BLaER1 (cell line): ENCODE measurements around the gene DPP9.

ENCODE experiments used
- H3K27ac ChIP-seq: shearing (Covaris generic); formaldehyde crosslinking; 2 replicates; pipeline ENCODE4 v1.8.1; 2022
- H3K27me3 ChIP-seq: shearing (Covaris generic); formaldehyde crosslinking; 2 replicates; pipeline ENCODE4 v1.8.1; 2022
- H3K36me3 ChIP-seq: shearing (Covaris generic); formaldehyde crosslinking; 2 replicates; pipeline ENCODE4 v1.8.1; 2022
- H3K4me1 ChIP-seq: shearing (Covaris generic); formaldehyde crosslinking; 2 replicates; pipeline ENCODE4 v1.8.1; 2022
- H3K4me2 ChIP-seq: shearing (Covaris generic); formaldehyde crosslinking; 2 replicates; pipeline ENCODE4 v1.8.1; 2022
- H3K4me3 ChIP-seq: shearing (Covaris generic); formaldehyde crosslinking; 2 replicates; pipeline ENCODE4 v1.8.1; 2022
- H3K9ac ChIP-seq: shearing (Covaris generic); formaldehyde crosslinking; 2 replicates; pipeline ENCODE4 v1.8.1; 2022
- H3K9me3 ChIP-seq: shearing (Covaris generic); formaldehyde crosslinking; 2 replicates; pipeline ENCODE4 v1.8.1; 2022
- H4K20me1 ChIP-seq: shearing (Covaris generic); formaldehyde crosslinking; 2 replicates; pipeline ENCODE4 v1.8.1; 2022
- Cebpa-rat ChIP-seq: shearing (Covaris generic); IDR thresholded peaks from 2 replicates; pipeline ENCODE4 v1.8.1; 2022

DPP9 gene

DNA sequence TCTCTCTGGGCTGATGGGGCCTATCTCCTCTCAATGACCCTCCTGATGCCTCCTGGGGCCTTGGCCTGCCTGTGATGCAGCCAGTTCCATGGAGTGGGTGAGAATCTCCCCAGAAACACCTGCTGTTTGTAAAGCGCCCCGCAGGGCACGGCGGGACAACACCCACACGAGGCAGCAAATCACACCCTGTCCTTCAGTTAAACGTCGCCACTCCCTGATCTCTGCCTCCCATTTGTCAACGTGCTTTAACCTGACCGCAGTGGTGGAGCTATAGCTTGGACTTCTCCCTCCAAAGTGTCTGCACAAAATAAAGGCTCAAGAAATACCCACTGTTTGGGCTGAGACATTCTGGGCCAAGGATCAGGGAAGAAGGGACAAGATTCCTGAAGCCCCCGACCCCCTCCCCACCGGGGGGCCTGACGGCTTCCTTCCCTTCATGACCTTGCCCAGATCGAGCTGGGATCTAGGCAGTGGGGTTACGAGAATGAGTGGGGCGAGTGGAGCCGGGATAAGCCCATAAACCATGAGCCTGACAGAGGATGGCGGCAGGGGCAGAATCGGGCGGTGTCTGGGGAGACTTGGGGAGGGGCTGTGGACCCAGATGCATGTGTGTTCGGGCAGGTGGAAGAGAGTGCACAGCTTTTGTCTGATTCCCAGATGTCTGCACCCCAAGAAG lies 61.5 kb downstream of the DPP9 start:
- H3K9ac ChIP-seq: no peak overlapping the region
- no peaks in the 10 kb centered on the region for H3K27me3 ChIP-seq
- peaks cover 52% of the 10 kb centered on the region for H4K20me1 ChIP-seq
- peaks cover 89% of the 10 kb centered on the region for H3K36me3 ChIP-seq
- no peaks in the 10 kb centered on the region for H3K9me3 ChIP-seq
- H3K4me1 ChIP-seq: peaks cover 18% of the 10 kb centered on the region
- no peak overlapping the region for H3K4me3 ChIP-seq
- no peak overlapping the region for H3K27ac ChIP-seq
- no peak overlapping the region for H3K4me2 ChIP-seq
- TF ChIP-seq Cebpa-rat: no peak

DNA sequence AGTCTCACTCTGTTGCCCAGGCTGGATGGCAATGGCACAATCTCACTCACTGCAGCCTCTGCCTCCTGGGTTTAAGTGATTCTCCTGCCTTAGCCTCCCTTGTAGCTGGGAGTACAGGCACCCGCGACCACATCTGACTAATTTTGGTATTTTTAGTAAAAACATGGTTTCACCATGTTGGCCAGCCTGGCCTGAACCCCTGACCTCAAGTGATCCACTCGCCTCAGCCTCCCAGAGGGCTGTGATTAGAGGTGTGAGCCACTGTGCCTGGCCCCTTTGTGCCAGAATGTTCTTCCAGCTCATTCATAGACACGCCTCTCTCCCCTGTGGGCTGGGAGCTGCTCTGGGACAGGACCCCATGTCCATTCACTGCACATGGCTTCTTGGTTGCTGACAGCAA lies 62.6 kb downstream of the DPP9 start:
- Histone ChIP-seq H3K4me2 (peak overlapping the region; percentile 18), H3K36me3 (peaks cover 89% of the 10 kb centered on the region), H3K9me3 (no peaks in the 10 kb centered on the region), H4K20me1 (peaks cover 63% of the 10 kb centered on the region), H3K9ac (no peak overlapping the region), H3K27me3 (no peaks in the 10 kb centered on the region), H3K4me3 (no peak overlapping the region), H3K27ac (no peak overlapping the region), H3K4me1 (peaks cover 22% of the 10 kb centered on the region)
- TF ChIP-seq Cebpa-rat: no peak

DNA sequence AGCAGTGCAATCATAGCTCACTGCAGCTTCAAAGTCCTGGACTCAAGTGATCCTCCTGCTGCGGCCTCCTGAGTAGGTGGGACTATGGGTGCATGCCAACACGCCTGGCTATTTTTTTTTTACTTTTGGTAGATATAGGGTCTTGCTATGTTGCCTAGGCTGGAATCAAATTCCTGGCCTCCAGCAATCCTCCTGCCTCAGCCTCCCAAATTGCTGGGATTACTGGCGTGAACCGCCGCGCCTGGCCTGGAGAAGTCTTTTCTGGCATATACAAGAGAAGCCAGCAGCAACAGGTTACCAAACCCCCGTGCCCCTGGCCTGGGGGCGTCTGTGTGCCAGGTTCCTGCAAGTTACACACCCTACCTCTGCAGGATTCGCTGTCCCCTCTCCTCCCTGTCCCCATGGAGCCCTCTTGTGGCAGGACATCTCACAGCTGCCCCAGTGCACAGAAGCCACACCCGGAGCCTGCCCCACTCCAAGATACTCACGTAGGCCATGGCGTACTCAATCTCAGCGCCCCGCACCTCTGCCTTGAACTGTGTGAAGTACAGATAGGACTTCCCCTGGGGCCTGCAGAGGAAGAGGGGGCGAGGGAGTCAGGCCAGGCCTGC lies 63.4 kb downstream of the DPP9 start:
- no peak overlapping the region for H3K4me3 ChIP-seq
- peaks cover 91% of the 10 kb centered on the region for H3K36me3 ChIP-seq
- H3K27ac ChIP-seq: no peak overlapping the region
- H3K4me1 ChIP-seq: peaks cover 22% of the 10 kb centered on the region
- H3K9ac ChIP-seq: no peak overlapping the region
- H4K20me1 ChIP-seq: peaks cover 63% of the 10 kb centered on the region
- H3K4me2 ChIP-seq: peak overlapping the region; percentile 18
- no peak for TF ChIP-seq Cebpa-rat
- no peaks in the 10 kb centered on the region for H3K9me3 ChIP-seq
- no peaks in the 10 kb centered on the region for H3K27me3 ChIP-seq

DNA sequence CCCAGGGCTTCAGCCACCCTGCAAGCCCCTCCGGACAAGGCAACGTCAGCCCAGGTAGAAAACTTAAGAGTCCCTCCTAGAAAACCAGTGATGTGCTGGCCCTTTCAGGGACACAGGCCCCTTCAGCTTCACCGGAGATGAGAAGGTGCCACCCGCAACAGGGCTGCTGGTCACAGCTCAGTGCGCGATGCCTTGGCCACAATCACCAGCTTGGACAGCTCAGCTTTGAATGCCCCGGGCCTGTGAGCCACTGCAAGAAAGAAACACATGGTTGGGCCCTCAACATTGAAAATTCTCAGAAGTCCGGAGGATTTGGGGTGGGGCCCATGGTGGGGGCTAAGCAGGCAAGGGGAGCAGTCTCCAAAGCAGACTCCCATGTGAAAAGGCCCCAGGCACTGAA lies 65.8 kb downstream of the DPP9 start:
- Histone ChIP-seq H3K9me3 (no peaks in the 10 kb centered on the region), H3K27ac (no peak overlapping the region), H3K4me2 (no peak overlapping the region), H3K9ac (no peak overlapping the region; the same call in 1 of the 2 replicates), H3K4me3 (no peak overlapping the region), H3K27me3 (no peaks in the 10 kb centered on the region), H4K20me1 (peaks cover 69% of the 10 kb centered on the region), H3K4me1 (peaks cover 35% of the 10 kb centered on the region), H3K36me3 (peaks cover 95% of the 10 kb centered on the region)
- TF ChIP-seq Cebpa-rat: no peak

DNA sequence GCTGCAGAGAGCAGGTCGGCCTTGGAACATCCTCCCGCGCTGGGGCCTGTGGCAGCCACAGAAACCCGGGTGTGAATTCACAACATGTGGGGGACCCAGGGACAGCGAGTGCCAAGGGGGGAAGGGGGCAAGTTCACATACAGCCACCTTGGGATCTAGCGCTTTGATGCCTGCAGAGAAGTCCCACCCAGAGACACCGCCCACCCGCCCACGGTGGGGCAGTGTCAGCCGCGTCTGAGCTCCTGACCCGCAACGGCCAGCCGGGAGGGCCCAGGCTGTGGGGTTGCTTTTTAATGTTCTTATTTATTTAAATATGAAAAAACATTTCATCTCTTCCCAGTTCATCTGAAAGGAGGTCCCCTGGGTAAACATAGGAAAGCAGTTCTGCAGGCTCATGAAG lies 66.4 kb downstream of the DPP9 start:
- peaks cover 65% of the 10 kb centered on the region for H4K20me1 ChIP-seq
- no peak for TF ChIP-seq Cebpa-rat
- H3K36me3 ChIP-seq: peaks cover 94% of the 10 kb centered on the region
- no peak overlapping the region for H3K4me3 ChIP-seq
- no peak overlapping the region for H3K4me2 ChIP-seq
- no peak overlapping the region; the same call in 1 of the 2 replicates for H3K9ac ChIP-seq
- no peaks in the 10 kb centered on the region for H3K27me3 ChIP-seq
- H3K27ac ChIP-seq: no peak overlapping the region
- H3K9me3 ChIP-seq: no peaks in the 10 kb centered on the region
- H3K4me1 ChIP-seq: peaks cover 35% of the 10 kb centered on the region

DNA sequence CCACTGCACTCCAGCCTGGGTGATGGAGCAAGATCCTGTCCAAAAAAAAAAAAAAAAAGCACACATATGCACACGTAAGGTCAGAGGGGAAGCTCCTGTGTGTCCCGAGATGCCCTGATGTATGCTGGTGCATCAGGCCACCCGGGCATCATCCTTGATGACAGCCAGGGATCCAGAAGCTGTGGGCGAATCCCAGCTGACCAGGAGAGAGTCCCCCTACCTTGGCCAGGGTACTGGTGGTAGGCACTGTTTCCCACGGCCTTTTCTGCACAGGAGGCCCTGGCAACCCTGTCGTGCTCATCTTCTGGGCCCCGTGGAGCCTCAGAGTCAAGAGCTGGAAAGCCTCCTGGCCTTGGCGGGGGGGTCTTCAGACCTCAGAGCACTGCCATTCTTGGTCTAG lies 67.5 kb downstream of the DPP9 start:
- Histone ChIP-seq H3K27ac (no peak overlapping the region), H4K20me1 (peaks cover 59% of the 10 kb centered on the region), H3K36me3 (peaks cover 96% of the 10 kb centered on the region), H3K4me1 (peaks cover 32% of the 10 kb centered on the region), H3K9me3 (no peaks in the 10 kb centered on the region), H3K9ac (no peak overlapping the region), H3K4me3 (no peak overlapping the region), H3K4me2 (no peak overlapping the region), H3K27me3 (no peaks in the 10 kb centered on the region)
- TF ChIP-seq Cebpa-rat: no peak

DNA sequence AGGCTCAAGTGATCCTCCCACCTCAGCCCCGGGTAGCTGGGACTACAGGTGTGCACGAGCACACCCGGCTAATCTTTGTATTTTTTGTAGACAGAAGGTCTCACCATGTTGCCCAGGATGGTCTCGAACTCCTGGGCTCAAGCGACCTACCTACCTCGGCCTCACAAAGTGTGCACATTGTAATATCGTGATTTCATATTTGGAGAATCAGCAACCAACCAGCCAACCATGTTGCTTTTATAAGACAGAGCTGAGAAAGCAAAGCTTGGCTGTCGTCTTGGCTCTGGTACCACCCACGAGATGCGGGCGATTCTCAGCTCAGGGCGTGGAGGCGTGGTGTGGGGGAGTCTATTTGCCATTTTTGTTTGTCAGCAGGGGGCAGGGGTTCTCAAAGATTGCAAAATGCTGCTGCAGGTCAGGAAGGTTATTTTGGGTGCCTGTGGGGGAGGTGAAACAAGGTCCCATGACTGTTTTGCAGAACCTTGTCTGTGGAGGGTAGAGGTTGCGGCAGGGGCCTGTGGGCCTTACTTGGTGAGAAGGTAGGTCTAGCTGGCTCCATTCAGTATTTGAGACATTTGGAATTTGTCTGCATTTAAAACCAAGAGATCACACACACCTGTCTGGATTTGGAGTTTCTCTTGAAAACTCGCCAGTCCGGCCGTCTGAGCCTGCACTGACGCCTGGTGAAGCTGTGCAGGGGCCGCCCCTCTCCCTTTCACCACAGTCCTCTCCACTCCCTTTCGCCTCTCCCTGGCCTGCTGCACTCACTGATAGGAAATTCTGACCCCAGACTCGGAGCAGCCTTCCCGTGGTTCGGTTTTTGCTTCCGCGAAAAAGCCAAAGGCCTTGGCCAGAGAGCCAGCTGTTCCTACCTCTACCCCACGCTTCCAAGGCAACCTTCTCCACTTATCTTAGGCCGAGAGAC lies 68.9 kb downstream of the DPP9 start:
- no peaks in the 10 kb centered on the region for H3K27me3 ChIP-seq

DNA sequence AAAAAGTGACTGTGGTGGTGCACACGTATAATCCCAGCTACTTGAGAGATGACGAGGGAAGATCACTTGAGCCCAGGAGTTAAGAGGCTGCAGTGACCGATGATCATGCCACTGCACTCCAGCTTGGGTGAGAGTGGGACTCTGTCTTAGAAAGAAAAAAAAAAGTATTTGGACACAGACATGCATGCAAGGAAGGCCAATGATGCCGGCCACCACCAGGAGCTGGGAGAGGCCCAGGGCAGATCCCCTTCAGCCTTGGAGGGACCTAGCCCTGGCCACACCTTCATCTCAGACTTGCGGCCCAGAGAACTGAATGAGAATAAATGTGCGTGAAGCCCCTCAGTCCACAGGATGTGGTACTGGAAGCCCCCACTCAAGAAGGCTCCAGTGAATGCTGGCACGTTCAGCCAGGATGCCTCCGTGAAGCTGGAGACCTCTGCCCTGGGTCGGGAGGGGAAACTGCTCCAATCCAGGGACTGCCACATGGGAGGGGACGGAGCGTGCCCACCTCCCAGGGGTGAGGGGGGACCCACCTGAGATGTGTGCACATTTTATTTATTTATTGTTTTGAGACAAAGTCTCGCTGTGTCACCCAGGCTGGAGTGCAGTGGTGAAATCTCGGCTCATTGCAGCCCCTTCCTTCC lies 69.7 kb downstream of the DPP9 start:
- no peaks in the 10 kb centered on the region for H3K27me3 ChIP-seq
- H3K9me3 ChIP-seq: no peaks in the 10 kb centered on the region
- no peak for TF ChIP-seq Cebpa-rat
- peaks cover 49% of the 10 kb centered on the region for H4K20me1 ChIP-seq
- H3K4me1 ChIP-seq: peaks cover 35% of the 10 kb centered on the region
- H3K4me2 ChIP-seq: no peak overlapping the region
- peaks cover 94% of the 10 kb centered on the region for H3K36me3 ChIP-seq
- H3K4me3 ChIP-seq: no peak overlapping the region
- H3K9ac ChIP-seq: 0 out of 2 replicates have a peak overlapping the region, but pooled peaks have one; percentile 10
- no peak overlapping the region for H3K27ac ChIP-seq

More for the DNA sequence above, 68.9 kb downstream of the DPP9 start:
- Histone ChIP-seq H4K20me1 (peaks cover 49% of the 10 kb centered on the region), H3K4me1 (peaks cover 27% of the 10 kb centered on the region), H3K9me3 (no peaks in the 10 kb centered on the region), H3K36me3 (peaks cover 95% of the 10 kb centered on the region), H3K9ac (peak overlapping the region; percentile 32), H3K4me2 (0 out of 2 replicates have a peak overlapping the region, but pooled peaks have one; percentile 14), H3K27ac (0 out of 2 replicates have a peak overlapping the region, but pooled peaks have one; percentile 4), H3K4me3 (no peak overlapping the region)
- TF ChIP-seq Cebpa-rat: no peak

DNA sequence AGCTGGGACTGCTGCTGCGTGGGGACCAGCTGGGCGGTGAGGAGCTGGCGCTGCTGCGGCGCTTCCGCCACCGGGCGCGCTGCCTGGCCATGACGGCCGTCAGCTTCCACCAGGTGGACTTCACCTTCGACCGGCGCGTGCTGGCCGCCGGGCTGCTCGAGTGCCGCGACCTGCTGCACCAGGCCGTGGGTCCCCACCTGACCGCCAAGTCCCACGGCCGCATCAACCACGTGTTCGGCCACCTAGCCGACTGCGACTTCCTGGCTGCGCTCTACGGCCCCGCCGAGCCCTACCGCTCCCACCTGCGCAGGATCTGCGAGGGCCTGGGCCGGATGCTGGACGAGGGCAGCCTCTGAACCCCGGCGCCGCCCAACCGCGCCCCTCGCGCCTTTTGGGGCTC lies 71.6 kb downstream of the DPP9 start:
- Histone ChIP-seq H4K20me1 (peaks cover 34% of the 10 kb centered on the region), H3K36me3 (peaks cover 75% of the 10 kb centered on the region), H3K4me3 (no peak overlapping the region), H3K9me3 (no peaks in the 10 kb centered on the region), H3K4me1 (peaks cover 44% of the 10 kb centered on the region), H3K4me2 (no peak overlapping the region), H3K9ac (no peak overlapping the region), H3K27ac (no peak overlapping the region), H3K27me3 (no peaks in the 10 kb centered on the region)
- TF ChIP-seq Cebpa-rat: no peak
